ENCODE data around the gene SPNS2. TPM values are rescaled to one million over a fixed set of nuclear protein-coding genes. Genes with fewer than 3 reads are reported as not detected.
A peak's percentile ranks its signal among the peaks of the same experiment; 100 is the strongest.

Gene SPNS2
- total RNA-seq, 1 experiment from 2014 or later = 0.33 TPM

- H2AK5ac ChIP-seq (ENCODE audit: insufficient read length, low read length) = no peak overlapping the region
- no peak overlapping the region for H3K23ac ChIP-seq (ENCODE audit: insufficient read length, low read depth, low read length)
- no peaks in the 10 kb centered on the region for H3K27me3 ChIP-seq (ENCODE audit: insufficient read depth, low read length)
- H3K23me2 ChIP-seq (ENCODE audit: insufficient read length, low read depth, low read length, poor library complexity, severe bottlenecking) = no peaks in the 10 kb centered on the region
- H4K20me1 ChIP-seq (ENCODE audit: control insufficient read depth, insufficient read depth, insufficient read length) = no peaks in the 10 kb centered on the region
- no peak overlapping the region for H3K18ac ChIP-seq (ENCODE audit: insufficient read length, low read depth, low read length)
- no peak overlapping the region for H2BK120ac ChIP-seq (ENCODE audit: low read depth, low read length, poor library complexity, severe bottlenecking)
- H3K79me1 ChIP-seq (ENCODE audit: insufficient read depth, low read depth, low read length, poor library complexity, severe bottlenecking) = no peaks in the 10 kb centered on the region
- H2BK15ac ChIP-seq (ENCODE audit: low read depth, low read length) = no peak overlapping the region
- Mint-ChIP-seq H3K4me1 (peaks cover 7 to 20% of the 10 kb centered on the region in 2 experiments), H3K27me3 (ENCODE audit: low read depth) (peaks cover 28% of the 10 kb centered on the region), H3K27ac (peak overlapping the region in 1 of 3 experiments; percentile 31; a peak in 1 of 7 replicates), H3K9me3 (no peaks in the 10 kb centered on the region; a peak in 1 of 5 replicates), H3K36me3 (ENCODE audit: insufficient read depth in 1 of 3, low read depth in 3 of 3) (no peaks in the 10 kb centered on the region), H3K4me3 (no peak overlapping the region)
- no peak overlapping the region for H2BK12ac ChIP-seq (ENCODE audit: insufficient read length, low read depth, low read length)
- H4K91ac ChIP-seq (ENCODE audit: insufficient read length, low read depth, low read length) = no peak overlapping the region
- no peak overlapping the region for H3K27ac ChIP-seq (ENCODE audit: insufficient read length, low read depth, low read length)
- no peak overlapping the region for H4K8ac ChIP-seq (replicated peaks; ENCODE audit: insufficient read length, low read depth, low read length)
- no peaks in the 10 kb centered on the region for H3K9me3 ChIP-seq (ENCODE audit: control insufficient read depth, low read depth, low read length)
- no peak overlapping the region for H2AFZ ChIP-seq (ENCODE audit: low read length)
- H3K56ac ChIP-seq (ENCODE audit: insufficient read length, low read depth, low read length) = no peak overlapping the region
- H2BK20ac ChIP-seq (ENCODE audit: low read depth, low read length, poor library complexity, severe bottlenecking) = no peak overlapping the region
- no peak overlapping the region for H3K9ac ChIP-seq (ENCODE audit: extremely low read depth, insufficient read length, low read length)
- no peak overlapping the region for H3K4me2 ChIP-seq (ENCODE audit: insufficient read depth, insufficient read length, low read length)
- H3K4ac ChIP-seq (ENCODE audit: low read depth, low read length) = no peak overlapping the region
- no peak; the same call in 2 of the 3 replicates for TF ChIP-seq CTCF (conservative IDR thresholded peaks at IDR 0.05)
- no peak overlapping the region for H4K5ac ChIP-seq (ENCODE audit: insufficient read length, low read depth, low read length)
- DNase-seq = no peak
- H2BK5ac ChIP-seq (ENCODE audit: insufficient read length, low read length) = no peak overlapping the region
- peak overlapping the region; percentile 5 for H3K14ac ChIP-seq (ENCODE audit: insufficient read depth, low read length)
- H3K4me1 ChIP-seq (ENCODE audit: insufficient read depth, low read length) = no peaks in the 10 kb centered on the region
- WGBS (ENCODE audit: extremely low coverage, insufficient read length, low lambda C conversion rate) = no CpG with 5 or more reads among the region's 24 CpGs
- H3K79me2 ChIP-seq (ENCODE audit: insufficient read depth, low read length) = no peaks in the 10 kb centered on the region
- H3T11ph ChIP-seq (ENCODE audit: low read length) = no peak overlapping the region
Observed at GRCh38 chr17:4513113-4514032, 14.7 kb downstream of the SPNS2 start.
